WI38 (cell line): ENCODE results near the gene MAPK8IP1.
"Not testable (repeated sequence)": the region's sequence is repeated elsewhere in the genome, so short reads cannot be mapped to it uniquely, and the experiment has no call there.

Source experiments
- H3K4me3 ChIP-seq: 2 replicates; pipeline ENCODE4 v1.5.1; 2011; ENCODE audit warnings: low read depth, mild to moderate bottlenecking, control low read depth, low read length
- TF ChIP-seq, protein P1 (sequence below): IDR thresholded peaks from 2 replicates; pipeline ENCODE4 v1.5.1; 2012; ENCODE audit warnings: low read depth, mild to moderate bottlenecking, control low read depth, low read length

The MAPK8IP1 gene

GRCh38 chr11:45885274-45885920, at the start of gene MAPK8IP1:
MAPK8IP1 (plus strand) TSS chr11:45885651; CDS start chr11:45885821, 170 bp downstream.
- H3K4me3 ChIP-seq: peak within 1 kb of the TSS; percentile 54
- TF ChIP-seq, protein P1, sequence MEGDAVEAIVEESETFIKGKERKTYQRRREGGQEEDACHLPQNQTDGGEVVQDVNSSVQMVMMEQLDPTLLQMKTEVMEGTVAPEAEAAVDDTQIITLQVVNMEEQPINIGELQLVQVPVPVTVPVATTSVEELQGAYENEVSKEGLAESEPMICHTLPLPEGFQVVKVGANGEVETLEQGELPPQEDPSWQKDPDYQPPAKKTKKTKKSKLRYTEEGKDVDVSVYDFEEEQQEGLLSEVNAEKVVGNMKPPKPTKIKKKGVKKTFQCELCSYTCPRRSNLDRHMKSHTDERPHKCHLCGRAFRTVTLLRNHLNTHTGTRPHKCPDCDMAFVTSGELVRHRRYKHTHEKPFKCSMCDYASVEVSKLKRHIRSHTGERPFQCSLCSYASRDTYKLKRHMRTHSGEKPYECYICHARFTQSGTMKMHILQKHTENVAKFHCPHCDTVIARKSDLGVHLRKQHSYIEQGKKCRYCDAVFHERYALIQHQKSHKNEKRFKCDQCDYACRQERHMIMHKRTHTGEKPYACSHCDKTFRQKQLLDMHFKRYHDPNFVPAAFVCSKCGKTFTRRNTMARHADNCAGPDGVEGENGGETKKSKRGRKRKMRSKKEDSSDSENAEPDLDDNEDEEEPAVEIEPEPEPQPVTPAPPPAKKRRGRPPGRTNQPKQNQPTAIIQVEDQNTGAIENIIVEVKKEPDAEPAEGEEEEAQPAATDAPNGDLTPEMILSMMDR: no peak

GRCh38 chr11:45839204-45839603, 46.2 kb upstream of the MAPK8IP1 start:
- TF ChIP-seq, protein P1: no peak
- no peak overlapping the region for H3K4me3 ChIP-seq

DNA sequence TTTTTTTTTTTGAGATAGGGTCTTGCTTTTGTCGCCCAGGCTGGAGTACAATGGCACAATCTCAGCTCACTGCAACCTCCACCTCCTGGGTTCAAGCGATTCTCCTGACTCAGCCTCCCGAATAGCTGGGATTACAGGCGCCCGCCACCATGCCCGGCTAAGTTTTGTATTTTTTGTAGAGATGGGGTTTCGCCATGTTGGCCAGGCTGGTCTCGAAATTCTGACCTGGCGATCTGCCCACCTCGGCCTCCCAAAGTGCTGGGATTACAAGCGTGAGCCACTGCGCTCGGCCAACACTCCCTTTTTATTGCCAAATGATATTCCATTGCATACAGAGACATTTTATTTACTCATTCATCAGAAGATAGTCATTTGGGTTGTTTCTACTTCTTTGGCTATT, 45.2 kb upstream of the MAPK8IP1 start:
- not testable (repeated sequence) for H3K4me3 ChIP-seq

DNA sequence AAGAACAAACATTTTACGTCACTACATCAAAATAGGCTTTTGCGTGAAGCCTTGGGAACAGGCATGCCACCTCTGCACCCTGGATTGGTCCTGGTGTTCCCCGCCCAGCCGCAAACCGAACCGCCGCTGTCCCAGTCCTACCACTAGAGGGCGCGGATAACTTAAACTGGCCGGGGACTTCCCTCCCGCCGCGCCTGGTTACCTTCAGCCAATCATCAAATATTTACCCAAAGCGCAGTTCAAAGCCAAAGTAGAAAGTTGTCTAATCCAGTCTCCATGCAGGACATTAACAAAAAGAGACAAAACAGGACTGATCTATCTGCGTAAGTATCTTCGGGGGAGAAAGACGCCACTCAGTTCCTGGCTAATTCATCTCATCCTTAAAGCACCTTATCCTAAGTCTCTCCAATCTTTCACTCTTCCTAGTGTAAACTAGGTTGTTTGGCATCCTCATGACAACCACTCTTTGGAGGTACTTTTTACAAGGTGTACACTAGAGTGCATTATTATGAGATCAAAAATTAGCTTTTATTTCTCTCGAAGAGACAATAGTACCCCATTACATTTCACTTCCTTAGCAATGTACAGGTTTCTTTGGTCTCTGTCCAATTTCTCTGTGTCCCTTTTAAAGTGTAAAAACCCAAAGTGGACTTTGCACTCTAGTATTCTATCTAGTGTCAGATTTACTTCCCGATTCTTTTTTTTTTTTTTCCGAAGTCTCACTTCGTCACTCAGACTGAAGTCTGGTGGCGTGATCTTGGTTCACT, 42.1 kb upstream of the MAPK8IP1 start:
- TF ChIP-seq, protein P1: peak; percentile 93
- H3K4me3 ChIP-seq: peak overlapping the region; percentile 14; the same call in 1 of the 2 replicates

- no peak overlapping the region for H3K4me3 ChIP-seq
- TF ChIP-seq, protein P1: no peak
These were observed 40.5 kb upstream of the MAPK8IP1 start for GRCh38 chr11:45844822-45845578.

DNA sequence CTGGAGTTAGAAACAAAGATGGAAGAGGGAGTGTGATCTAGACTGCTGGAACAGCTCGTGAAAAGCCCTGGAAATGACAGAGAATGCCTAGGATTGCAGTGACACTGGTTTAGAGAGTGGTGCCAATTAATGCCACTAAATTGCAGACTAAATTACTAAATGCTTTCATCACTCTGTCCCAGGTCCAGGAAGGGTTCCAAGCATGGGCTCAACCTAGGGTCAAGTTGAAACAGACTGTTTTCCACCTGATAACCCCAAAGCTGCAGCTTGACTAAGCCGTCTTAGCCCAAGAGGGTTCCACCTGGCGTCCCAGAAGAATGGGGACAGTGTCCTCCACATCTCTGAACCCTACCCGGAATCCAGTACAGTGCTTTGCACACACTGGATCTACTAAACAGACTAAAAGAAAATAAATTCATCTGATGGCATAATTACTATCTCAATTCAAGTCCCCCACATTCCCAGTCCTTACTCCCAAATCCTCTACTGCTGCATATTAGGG, 39.2 kb upstream of the MAPK8IP1 start:
- TF ChIP-seq, protein P1: no peak
- no peak overlapping the region for H3K4me3 ChIP-seq

DNA sequence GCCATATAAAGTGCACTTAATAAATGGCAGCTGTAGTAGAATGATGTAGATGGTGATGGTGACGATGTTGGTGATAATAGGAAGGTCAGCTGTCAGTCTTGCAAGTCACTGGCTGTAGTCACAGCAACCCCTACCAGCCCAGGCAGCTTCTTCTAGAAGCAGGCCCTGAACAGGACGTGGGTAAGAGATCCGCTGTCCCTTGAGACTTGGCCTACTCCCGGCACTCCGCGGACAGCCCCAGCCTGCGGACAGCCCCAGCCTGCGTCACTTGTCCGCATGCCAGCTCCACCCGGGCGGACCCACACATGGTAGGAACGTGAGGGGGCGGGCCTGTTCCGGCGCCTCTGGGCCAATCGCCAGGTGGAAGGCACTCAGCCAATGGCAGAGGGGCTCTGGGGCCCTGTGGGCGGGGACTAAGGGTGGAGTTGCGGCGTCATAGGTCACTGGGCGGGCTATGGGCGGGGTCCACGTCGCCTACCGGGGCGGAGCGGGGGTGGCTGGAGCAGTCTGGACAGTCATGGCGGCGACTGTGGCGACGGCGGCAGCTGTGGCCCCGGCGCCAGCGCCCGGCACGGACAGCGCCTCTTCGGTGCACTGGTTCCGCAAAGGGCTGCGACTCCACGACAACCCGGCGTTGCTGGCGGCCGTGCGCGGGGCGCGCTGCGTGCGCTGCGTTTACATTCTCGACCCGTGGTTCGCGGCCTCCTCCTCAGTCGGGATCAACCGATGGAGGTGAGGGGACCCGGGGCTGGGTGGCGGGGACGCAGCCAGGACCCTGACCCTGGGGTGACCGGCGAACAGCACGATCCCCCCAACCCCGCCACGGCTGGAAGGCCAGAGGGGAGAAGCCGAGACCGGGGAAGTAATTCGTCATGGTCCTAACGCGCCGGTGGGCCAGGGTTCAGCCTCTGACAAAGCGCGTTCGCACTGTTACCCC, 38.2 kb upstream of the MAPK8IP1 start, which contains the start of gene CRY2:
CRY2 (plus strand) TSS at position 502 of the 937 bp plus-strand sequence; CDS start at position 518, 16 bp downstream.
- TF ChIP-seq, protein P1: no peak
- H3K4me3 ChIP-seq: peak within 1 kb of the TSS; percentile 93
